ENCODE measurements around the gene SEC22C. TPM values are rescaled to one million over a fixed set of nuclear protein-coding genes. Genes with fewer than 3 reads are reported as not detected.

SEC22C gene
- polyA plus RNA-seq, 1 of the 3 experiments (the other 2 are of a cell fraction) = 28.5 TPM

GRCh38 chr3:42513121-42513520, 68.6 kb downstream of the SEC22C start:
- H3K9me2 ChIP-seq = no peaks in the 10 kb centered on the region
- H3K9ac ChIP-seq = no peak overlapping the region
- no peaks in the 10 kb centered on the region; a peak in 1 of 4 replicates for H3K4me1 ChIP-seq (ENCODE audit: control insufficient read depth in 1 of 2, insufficient read depth in 2 of 2, low read depth in 1 of 2, low read length in 1 of 2)
- POLR2A ChIA-PET = no interaction called here
- H3K4me2 ChIP-seq = no peak overlapping the region
- H3F3A ChIP-seq (replicated peaks; ENCODE audit: insufficient read depth) = no peaks in the 10 kb centered on the region
- TF ChIP-seq SIN3A (IDR thresholded peaks at IDR 0.05; ENCODE audit: borderline replicate concordance, low read depth, low read length) = no peak
- no peak for TF ChIP-seq CHD2 (IDR thresholded peaks at IDR 0.05; ENCODE audit: low read length, partially characterized antibody)
- TF ChIP-seq, protein P1, sequence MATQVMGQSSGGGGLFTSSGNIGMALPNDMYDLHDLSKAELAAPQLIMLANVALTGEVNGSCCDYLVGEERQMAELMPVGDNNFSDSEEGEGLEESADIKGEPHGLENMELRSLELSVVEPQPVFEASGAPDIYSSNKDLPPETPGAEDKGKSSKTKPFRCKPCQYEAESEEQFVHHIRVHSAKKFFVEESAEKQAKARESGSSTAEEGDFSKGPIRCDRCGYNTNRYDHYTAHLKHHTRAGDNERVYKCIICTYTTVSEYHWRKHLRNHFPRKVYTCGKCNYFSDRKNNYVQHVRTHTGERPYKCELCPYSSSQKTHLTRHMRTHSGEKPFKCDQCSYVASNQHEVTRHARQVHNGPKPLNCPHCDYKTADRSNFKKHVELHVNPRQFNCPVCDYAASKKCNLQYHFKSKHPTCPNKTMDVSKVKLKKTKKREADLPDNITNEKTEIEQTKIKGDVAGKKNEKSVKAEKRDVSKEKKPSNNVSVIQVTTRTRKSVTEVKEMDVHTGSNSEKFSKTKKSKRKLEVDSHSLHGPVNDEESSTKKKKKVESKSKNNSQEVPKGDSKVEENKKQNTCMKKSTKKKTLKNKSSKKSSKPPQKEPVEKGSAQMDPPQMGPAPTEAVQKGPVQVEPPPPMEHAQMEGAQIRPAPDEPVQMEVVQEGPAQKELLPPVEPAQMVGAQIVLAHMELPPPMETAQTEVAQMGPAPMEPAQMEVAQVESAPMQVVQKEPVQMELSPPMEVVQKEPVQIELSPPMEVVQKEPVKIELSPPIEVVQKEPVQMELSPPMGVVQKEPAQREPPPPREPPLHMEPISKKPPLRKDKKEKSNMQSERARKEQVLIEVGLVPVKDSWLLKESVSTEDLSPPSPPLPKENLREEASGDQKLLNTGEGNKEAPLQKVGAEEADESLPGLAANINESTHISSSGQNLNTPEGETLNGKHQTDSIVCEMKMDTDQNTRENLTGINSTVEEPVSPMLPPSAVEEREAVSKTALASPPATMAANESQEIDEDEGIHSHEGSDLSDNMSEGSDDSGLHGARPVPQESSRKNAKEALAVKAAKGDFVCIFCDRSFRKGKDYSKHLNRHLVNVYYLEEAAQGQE (IDR thresholded peaks at IDR 0.05; ENCODE audit: low read depth, low read length) = no peak
- TF ChIP-seq RCOR1 (IDR thresholded peaks at IDR 0.05; ENCODE audit: low read length) = no peak
- TF ChIP-seq RXRA (IDR thresholded peaks at IDR 0.05; ENCODE audit: borderline replicate concordance, low read depth) = no peak
- TF ChIP-seq MEF2A (IDR thresholded peaks at IDR 0.05; ENCODE audit: borderline replicate concordance, low read depth) = no peak
- no peak for TF ChIP-seq EP300 (IDR thresholded peaks at IDR 0.05; ENCODE audit: borderline replicate concordance in 1 of 2, low read depth in 1 of 2, low read length in 1 of 2)
- TF ChIP-seq FOSL2 (IDR thresholded peaks at IDR 0.05; ENCODE audit: borderline replicate concordance, low read depth) = no peak
- TF ChIP-seq EZH2phosphoT487 (IDR thresholded peaks at IDR 0.05; ENCODE audit: borderline replicate concordance, low read depth) = no peak
- TF ChIP-seq GATA2 (CRISPR knock-in tag; IDR thresholded peaks at IDR 0.05) = no peak
- TF ChIP-seq FOXM1 (IDR thresholded peaks at IDR 0.05; ENCODE audit: low read depth) = no peak
- no peak for TF ChIP-seq POLR2AphosphoS5 (IDR thresholded peaks at IDR 0.05; ENCODE audit: low read depth, low read length)
- TF ChIP-seq RAD21 (IDR thresholded peaks at IDR 0.05; ENCODE audit: low read length) = no peak
- TF ChIP-seq NRF1 (IDR thresholded peaks at IDR 0.05; ENCODE audit: low read depth, low read length) = no peak
- no peak for TF ChIP-seq ELF1 (IDR thresholded peaks at IDR 0.05)
- no peak for TF ChIP-seq TCF12 (IDR thresholded peaks at IDR 0.05)
- TF ChIP-seq SMC3 (IDR thresholded peaks at IDR 0.05; ENCODE audit: low read depth, low read length) = no peak
- TF ChIP-seq, protein P2, sequence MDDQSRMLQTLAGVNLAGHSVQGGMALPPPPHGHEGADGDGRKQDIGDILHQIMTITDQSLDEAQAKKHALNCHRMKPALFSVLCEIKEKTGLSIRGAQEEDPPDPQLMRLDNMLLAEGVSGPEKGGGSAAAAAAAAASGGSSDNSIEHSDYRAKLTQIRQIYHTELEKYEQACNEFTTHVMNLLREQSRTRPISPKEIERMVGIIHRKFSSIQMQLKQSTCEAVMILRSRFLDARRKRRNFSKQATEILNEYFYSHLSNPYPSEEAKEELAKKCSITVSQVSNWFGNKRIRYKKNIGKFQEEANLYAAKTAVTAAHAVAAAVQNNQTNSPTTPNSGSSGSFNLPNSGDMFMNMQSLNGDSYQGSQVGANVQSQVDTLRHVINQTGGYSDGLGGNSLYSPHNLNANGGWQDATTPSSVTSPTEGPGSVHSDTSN (IDR thresholded peaks at IDR 0.05) = no peak
- no peak for DNase-seq
- H2AFZ ChIP-seq (ENCODE audit: low read depth) = no peak overlapping the region
- 50% methylated on average over 3 of the region's 3 CpGs for WGBS (ENCODE audit: low lambda C conversion rate)
- no peaks in the 10 kb centered on the region for H3K9me3 ChIP-seq
- CTCF ChIA-PET = interaction anchor here (0.8 to 2.0 kb wide), 3 partner anchors 11 to 265 kb away, joined by 3 to 9 read pairs (median 7); partner anchors contain the start of gene VIPR1
- H3K27ac ChIP-seq (ENCODE audit: low read depth in 2 of 2, low read length in 1 of 2) = no peak overlapping the region
- H3K27me3 ChIP-seq (ENCODE audit: insufficient read depth) = peaks cover 2% of the 10 kb centered on the region; the same call in 1 of the 2 replicates
- H3K4me3 ChIP-seq (ENCODE audit: low read depth in 2 of 2, low read length in 1 of 2) = no peak overlapping the region
- no peaks in the 10 kb centered on the region for H3K36me3 ChIP-seq (replicated peaks in 1 of 2; ENCODE audit: control insufficient read depth in 1 of 2, insufficient read depth in 2 of 2, low read length in 1 of 2)
- no peaks in the 10 kb centered on the region for H3K79me2 ChIP-seq (ENCODE audit: insufficient read depth)
- H4K20me1 ChIP-seq (ENCODE audit: insufficient read depth) = no peaks in the 10 kb centered on the region

Measured in SK-N-SH (cell line).